Measurements from ENCODE around the gene CPN2. TPM values are rescaled to one million over a fixed set of nuclear protein-coding genes. Genes with fewer than 3 reads are reported as not detected.

CPN2 gene
- total and polyA plus RNA-seq, 7 donors, result 0.03 to 0.13 TPM; not detected in 5

DNA sequence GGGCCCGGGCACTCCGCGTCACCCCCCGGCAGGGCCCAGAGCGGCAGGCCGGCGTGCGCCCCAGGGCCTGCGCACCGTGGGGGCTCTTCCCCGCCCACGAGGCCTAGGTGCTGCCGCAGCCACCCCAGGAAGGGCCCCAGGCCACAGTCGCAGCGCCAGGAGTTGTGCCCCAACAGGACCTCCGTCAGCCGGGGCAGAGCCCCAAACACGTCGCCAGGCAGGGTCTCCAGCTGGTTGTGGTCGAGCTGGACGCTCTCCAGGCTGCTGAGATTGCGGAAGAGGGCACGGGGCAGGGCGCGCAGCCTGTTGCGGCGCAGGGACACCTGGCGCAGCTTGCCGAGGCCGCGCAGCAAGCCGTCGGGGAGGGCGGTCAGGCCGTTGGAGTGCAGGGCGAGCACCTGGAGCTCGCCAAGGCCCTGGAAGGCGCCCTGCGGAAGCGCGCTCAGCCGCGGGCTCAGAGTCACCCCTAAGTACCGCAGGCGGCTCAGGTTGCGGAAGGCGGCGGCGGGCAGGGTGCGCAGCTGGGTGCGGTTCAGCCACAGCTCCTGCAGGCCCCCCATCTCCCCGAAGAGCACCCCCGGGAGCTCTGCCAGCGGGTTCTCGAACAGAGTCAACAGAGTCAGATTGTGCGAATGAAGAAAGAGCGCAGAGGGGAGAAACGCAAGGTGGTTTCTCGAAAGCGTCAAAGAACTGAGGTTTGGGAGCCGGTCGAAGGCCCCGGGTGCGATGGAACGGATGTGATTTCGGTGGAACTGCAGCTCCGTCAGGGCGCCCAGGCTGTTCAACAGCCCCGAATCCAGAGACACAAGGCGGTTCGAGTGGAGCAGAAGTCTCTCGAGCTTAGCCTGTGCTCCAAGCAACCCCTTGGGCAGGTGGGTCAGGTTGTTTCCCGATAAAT is 46.0 kb upstream of the CPN2 start:
- Histone ChIP-seq H3K36me3 (ENCODE audit: insufficient read depth in 1 of 2, low read depth in 1 of 2) (no peaks in the 10 kb centered on the region), H3K9me3 (no peaks in the 10 kb centered on the region), H3K27me3 (ENCODE audit: insufficient read depth in 3 of 3, low read length in 2 of 3) (peaks cover 0 to 52% (median 6%) of the 10 kb centered on the region in 3 donors), H3K4me3 (peak overlapping the region; percentile 44), H3K4me1 (peaks cover 15% of the 10 kb centered on the region), H3K27ac (no peak overlapping the region)
- ATAC-seq (peak; percentile 26 to 49 (median 42)), DNase-seq (no peak)
- intact Hi-C loops (cut with DNase I), result no loop called here
- TF ChIP-seq, protein P1, sequence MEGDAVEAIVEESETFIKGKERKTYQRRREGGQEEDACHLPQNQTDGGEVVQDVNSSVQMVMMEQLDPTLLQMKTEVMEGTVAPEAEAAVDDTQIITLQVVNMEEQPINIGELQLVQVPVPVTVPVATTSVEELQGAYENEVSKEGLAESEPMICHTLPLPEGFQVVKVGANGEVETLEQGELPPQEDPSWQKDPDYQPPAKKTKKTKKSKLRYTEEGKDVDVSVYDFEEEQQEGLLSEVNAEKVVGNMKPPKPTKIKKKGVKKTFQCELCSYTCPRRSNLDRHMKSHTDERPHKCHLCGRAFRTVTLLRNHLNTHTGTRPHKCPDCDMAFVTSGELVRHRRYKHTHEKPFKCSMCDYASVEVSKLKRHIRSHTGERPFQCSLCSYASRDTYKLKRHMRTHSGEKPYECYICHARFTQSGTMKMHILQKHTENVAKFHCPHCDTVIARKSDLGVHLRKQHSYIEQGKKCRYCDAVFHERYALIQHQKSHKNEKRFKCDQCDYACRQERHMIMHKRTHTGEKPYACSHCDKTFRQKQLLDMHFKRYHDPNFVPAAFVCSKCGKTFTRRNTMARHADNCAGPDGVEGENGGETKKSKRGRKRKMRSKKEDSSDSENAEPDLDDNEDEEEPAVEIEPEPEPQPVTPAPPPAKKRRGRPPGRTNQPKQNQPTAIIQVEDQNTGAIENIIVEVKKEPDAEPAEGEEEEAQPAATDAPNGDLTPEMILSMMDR (IDR thresholded peaks at IDR 0.05), result no peak
- WGBS, 3 donors, result 26 to 29% (median 27%) methylated on average over 72 to 73 of the region's 73 CpGs

DNA sequence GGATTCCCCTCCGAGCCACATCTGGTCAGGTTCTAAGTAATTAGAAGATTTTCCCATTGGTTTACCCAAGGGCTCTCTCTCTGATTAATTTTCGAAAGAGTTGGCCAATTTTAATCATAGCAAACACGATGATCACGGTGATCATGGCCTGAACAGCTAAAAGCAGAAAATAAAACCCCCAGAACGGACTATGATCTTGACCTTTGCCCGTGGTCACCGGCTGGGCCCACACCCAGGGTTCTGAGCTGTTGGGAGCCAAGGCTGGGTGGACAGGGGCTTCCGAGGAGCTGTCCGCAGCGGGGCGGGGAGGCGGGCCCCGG is 45.4 kb upstream of the CPN2 start:
- intact Hi-C loops (cut with DNase I), result no loop called here
- WGBS, 3 donors, result 26 to 33% (median 30%) methylated on average over 13 of the region's 13 CpGs
- Histone ChIP-seq H3K36me3 (ENCODE audit: insufficient read depth in 1 of 2, low read depth in 1 of 2) (no peaks in the 10 kb centered on the region), H3K4me1 (peaks cover 15% of the 10 kb centered on the region), H3K9me3 (no peaks in the 10 kb centered on the region), H3K27me3 (ENCODE audit: insufficient read depth in 3 of 3, low read length in 2 of 3) (peaks cover 0 to 57% (median 6%) of the 10 kb centered on the region in 3 donors), H3K27ac (no peak overlapping the region), H3K4me3 (peak overlapping the region; percentile 44)
- TF ChIP-seq, protein P1 (IDR thresholded peaks at IDR 0.05), result no peak
- ATAC-seq (no peak), DNase-seq (no peak)

DNA sequence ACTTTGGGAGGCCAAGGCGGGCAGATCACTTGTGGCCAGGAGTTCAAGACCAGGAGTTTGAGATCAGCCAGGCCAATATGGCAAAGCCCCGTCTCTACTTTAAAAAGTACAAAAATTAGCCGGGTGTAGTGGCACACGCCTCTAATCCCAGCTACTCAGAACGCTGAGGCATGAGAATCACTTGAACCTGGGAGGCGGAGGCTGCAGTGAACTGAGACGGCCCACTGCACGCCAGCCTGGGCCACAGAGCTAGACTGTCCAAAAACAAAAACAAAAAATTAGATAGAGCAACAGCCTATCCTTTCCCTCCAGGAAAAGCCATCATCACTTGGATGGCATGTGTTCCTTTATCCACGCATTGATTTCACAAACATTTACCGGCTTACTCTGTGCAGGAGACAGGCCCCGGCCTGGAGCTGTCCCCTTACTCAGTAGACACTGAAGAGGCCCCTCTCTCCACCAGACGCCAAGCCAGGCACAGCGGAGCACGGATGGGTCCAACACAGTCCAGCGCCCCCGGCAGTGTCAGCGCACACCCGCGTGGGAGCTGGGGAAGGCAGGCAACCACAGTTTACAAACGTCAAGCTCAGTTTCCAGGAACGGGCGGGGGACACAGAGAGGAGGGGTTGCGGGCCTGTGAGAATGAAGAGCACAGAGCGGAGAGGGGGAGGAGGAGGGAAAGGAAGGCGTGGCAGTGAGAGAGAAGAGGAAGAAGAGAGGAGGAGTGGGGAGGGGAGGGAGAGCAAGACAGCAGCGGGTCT is 44.8 kb upstream of the CPN2 start:
- 46 to 59% (median 53%) methylated on average over 26 of the region's 26 CpGs for WGBS, 3 donors

GRCh38 chr3:194395212-194395611 is 44.1 kb upstream of the CPN2 start:
- Histone ChIP-seq H3K36me3 (ENCODE audit: insufficient read depth in 1 of 2, low read depth in 1 of 2) (no peaks in the 10 kb centered on the region), H3K27me3 (ENCODE audit: insufficient read depth in 3 of 3, low read length in 2 of 3) (peaks cover 0 to 66% (median 6%) of the 10 kb centered on the region in 3 donors), H3K4me3 (no peak overlapping the region), H3K9me3 (peaks cover 5% of the 10 kb centered on the region), H3K27ac (no peak overlapping the region), H3K4me1 (peaks cover 15% of the 10 kb centered on the region)
- DNase-seq (no peak), ATAC-seq (no peak)
- TF ChIP-seq, protein P1 (IDR thresholded peaks at IDR 0.05), result no peak
- WGBS, 3 donors, result 89 to 96% (median 90%) methylated on average over 5 of the region's 5 CpGs
- intact Hi-C loops (cut with DNase I), result no loop called here

More for the DNA sequence above, 44.8 kb upstream of the CPN2 start:
- DNase-seq, result peak in 1 of 2 donors; percentile 47
- TF ChIP-seq, protein P1 (IDR thresholded peaks at IDR 0.05), result no peak
- Histone ChIP-seq H3K4me1 (peaks cover 15% of the 10 kb centered on the region), H3K27ac (no peak overlapping the region), H3K9me3 (peaks cover 2% of the 10 kb centered on the region), H3K27me3 (ENCODE audit: insufficient read depth in 3 of 3, low read length in 2 of 3) (peaks cover 0 to 62% (median 6%) of the 10 kb centered on the region in 3 donors), H3K36me3 (ENCODE audit: insufficient read depth in 1 of 2, low read depth in 1 of 2) (no peaks in the 10 kb centered on the region), H3K4me3 (peak overlapping the region; percentile 44)
- intact Hi-C loops (cut with DNase I), result no loop called here
- ATAC-seq, result peak in 3 of 4 donors; percentile 17 to 42 (median 23)

Data from psoas muscle (tissue), 8 donors.